AG04449 (cell line): ENCODE data around the gene GPER1.
"Not testable (repeated sequence)": the region's sequence is repeated elsewhere in the genome, so short reads cannot be mapped to it uniquely, and the experiment has no call there.

Experiments
- CTCF ChIA-PET: fragments of 350-600 bp; formaldehyde crosslinking; extraction: SDS; loops from one replicate; lab custom pipeline; 2021; ENCODE audit warnings: antibody characterized with exemption; lab: Yijun Ruan, JAX
- POLR2A ChIA-PET: fragments of 400-600, 350-600 bp; formaldehyde crosslinking; extraction: SDS; loops from one replicate; lab custom pipeline; 2020; ENCODE audit warnings: antibody characterized with exemption, inconsistent platforms; lab: Yijun Ruan, JAX
- DNase-seq: peaks from one replicate; pipeline ENCODE4 v3.0.0-alpha.2; 2010; ENCODE audit warnings: low read depth, low spot score
- H3K4me3 ChIP-seq: 2 replicates; pipeline ENCODE4 v1.5.1; 2011; ENCODE audit warnings: low read depth, mild to moderate bottlenecking, control low read depth, low read length
- CTCF ChIP-seq: IDR thresholded peaks from one replicate; pipeline ENCODE4 v1.5.1; 2011; ENCODE audit warnings: mild to moderate bottlenecking, moderate library complexity, low read length, control low read depth, inconsistent platforms; ENCODE audit not compliant: insufficient read depth; ENCODE audit errors: missing control alignments

The GPER1 gene

GRCh38 chr7:1073142-1073977 is 14.6 kb upstream of the GPER1 start:
- ChIA-PET CTCF (interaction anchor here (0.9 to 3.3 kb wide), 6 partner anchors 10 to 105 kb away, joined by 3 to 25 read pairs (median 8); partner anchors contain the start of gene GPER1), POLR2A (no interaction called here)
- H3K4me3 ChIP-seq, result no peak overlapping the region
- DNase-seq, result no peak
- no peak for TF ChIP-seq CTCF

- POLR2A ChIA-PET, DNase-seq, H3K4me3 ChIP-seq: not testable (repeated sequence)
- CTCF ChIA-PET, result interaction anchor here (1.0 to 8.8 kb wide), 6 partner anchors 9 to 81 kb away, joined by 4 to 85 read pairs (median 18); partner anchors contain the start of gene GPER1
Observed at GRCh38 chr7:1074018-1074417, 13.9 kb upstream of the GPER1 start.

GRCh38 chr7:1074593-1075431 is 13.1 kb upstream of the GPER1 start:
- POLR2A ChIA-PET, result no interaction called here
- no peak for TF ChIP-seq CTCF
- DNase-seq, result no peak
- H3K4me3 ChIP-seq, result no peak overlapping the region
- CTCF ChIA-PET, result interaction anchor here (5.2 to 8.8 kb wide), 3 partner anchors 10 to 80 kb away, joined by 47 to 85 read pairs (median 57); partner anchors contain the start of gene GPER1

DNA sequence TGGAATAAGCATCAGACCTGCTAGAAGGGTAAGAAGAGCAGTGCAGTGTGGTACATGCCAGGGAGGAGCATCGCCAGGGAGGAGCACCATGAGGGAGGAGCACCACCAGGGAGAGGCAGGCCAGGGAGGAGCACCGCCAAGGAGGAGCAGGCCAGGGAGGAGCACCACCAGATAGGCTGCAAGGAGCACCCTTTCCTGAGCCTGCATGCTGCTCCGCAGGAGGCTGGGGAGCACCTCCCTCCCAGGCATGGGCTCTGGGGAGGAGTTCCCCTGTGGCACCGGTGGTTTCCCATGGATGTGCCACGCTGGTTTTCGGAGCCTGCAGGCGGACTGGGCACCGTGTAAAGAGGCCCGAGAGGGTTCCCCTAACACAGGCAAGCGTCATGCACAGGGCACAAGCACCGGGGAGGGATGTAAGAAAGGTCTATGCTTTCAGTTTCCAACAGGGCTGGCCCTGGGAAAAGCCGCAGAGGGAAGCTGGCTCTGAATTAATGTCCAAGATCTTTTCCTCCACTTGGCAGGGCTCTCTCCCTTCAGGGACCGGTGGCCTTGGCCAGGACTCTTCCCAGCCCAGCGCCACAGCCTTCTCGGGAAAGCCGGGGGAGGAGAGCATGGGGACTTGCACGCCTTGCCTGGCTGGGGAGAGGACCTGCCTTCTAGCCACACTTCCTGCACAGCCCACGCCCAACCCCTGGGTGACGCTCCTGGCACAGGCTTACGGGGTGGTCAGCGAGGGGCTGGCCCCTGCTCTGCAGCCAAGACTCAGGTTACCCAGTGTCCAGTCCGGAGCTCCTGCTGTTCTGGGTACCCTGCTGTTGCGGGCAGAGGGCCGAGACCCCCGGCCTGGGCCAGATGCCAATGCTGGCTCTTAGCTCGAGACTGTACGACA is 11.5 kb upstream of the GPER1 start:
- ChIA-PET POLR2A (no interaction called here), CTCF (interaction anchor here (1.0 to 8.8 kb wide), 4 partner anchors 11 to 82 kb away, joined by 3 to 85 read pairs (median 52); partner anchors contain the start of gene GPER1)
- H3K4me3 ChIP-seq, result no peak overlapping the region
- TF ChIP-seq CTCF, result no peak
- no peak for DNase-seq

DNA sequence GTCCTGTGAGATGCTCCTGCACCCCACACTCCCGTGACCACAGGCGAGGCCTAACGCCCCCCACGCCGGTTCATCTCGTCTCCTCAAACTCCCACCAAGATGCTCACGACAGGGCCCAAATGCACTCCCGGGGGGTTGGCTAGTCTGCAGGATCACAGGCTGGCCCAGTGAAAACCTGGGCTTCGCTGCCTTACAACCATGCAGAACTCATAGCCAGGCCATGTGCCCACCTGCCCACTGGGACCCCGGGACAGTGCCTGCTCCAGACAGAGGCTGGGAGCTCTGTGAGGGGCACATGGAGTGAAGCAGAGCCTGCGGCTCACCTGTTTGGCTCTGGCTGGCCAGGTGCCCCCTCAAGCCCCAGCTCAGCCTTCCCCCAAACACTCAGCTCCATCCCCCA is 9.4 kb upstream of the GPER1 start:
- POLR2A ChIA-PET, result no interaction called here
- CTCF ChIA-PET, result interaction anchor here (0.6 to 8.8 kb wide), 4 partner anchors 8 to 84 kb away, joined by 3 to 85 read pairs (median 52); partner anchors contain the start of gene GPER1
- DNase-seq, result no peak
- TF ChIP-seq CTCF, result no peak
- no peak overlapping the region for H3K4me3 ChIP-seq

GRCh38 chr7:1078985-1079384 is 8.9 kb upstream of the GPER1 start:
- ChIA-PET POLR2A (no interaction called here), CTCF (interaction anchor here (1.3 to 8.8 kb wide), 4 partner anchors 8 to 98 kb away, joined by 5 to 85 read pairs (median 52); partner anchors contain the start of gene GPER1)
- H3K4me3 ChIP-seq, result no peak overlapping the region
- TF ChIP-seq CTCF, result no peak
- no peak for DNase-seq
